ENCODE data around the gene MFN2. TPM values are rescaled to one million over a fixed set of nuclear protein-coding genes. Genes with fewer than 3 reads are reported as not detected.

Gene MFN2
- total RNA-seq, 1 experiment from 2014 or later: 73.9 TPM

- CTCF ChIA-PET: no interaction called here
- Histone ChIP-seq H3K9me3 (no peaks in the 10 kb centered on the region), H3K4me1 (peaks cover 35% of the 10 kb centered on the region), H3K36me3 (ENCODE audit: control insufficient read depth, insufficient read depth, low read length) (peaks cover 2% of the 10 kb centered on the region), H3K27me3 (replicated peaks; ENCODE audit: control insufficient read depth, insufficient read depth, low read length) (no peaks in the 10 kb centered on the region), H3K4me3 (ENCODE audit: low read depth, low read length) (peak overlapping the region; percentile 71; the same call in 1 of the 2 replicates)
- TF ChIP-seq CTCF (IDR thresholded peaks at IDR 0.05; ENCODE audit: insufficient read depth in 1 of 2, low read depth in 1 of 2, low read length in 1 of 2, severe bottlenecking in 1 of 2, unreplicated experiment in 1 of 2): no peak
- POLR2A ChIA-PET: interaction anchor here (2.6 kb wide), 1 partner anchor 38 kb away, joined by 29 read pairs; the partner anchor contains the start of gene MIIP
- H3K36me3 Mint-ChIP-seq (ENCODE audit: insufficient read depth, unreplicated experiment): peaks cover 58% of the 10 kb centered on the region
- H3K9me3 Mint-ChIP-seq (ENCODE audit: unreplicated experiment): no peaks in the 10 kb centered on the region
- peak overlapping the region; percentile 99 for H3K27ac Mint-ChIP-seq (ENCODE audit: unreplicated experiment)
- no TSS peak for BruUV-seq (replicated peaks)
- intact Hi-C loops (cut with micrococcal nuclease; ENCODE audit: unreplicated experiment): no loop called here
- H3K4me1 Mint-ChIP-seq (ENCODE audit: low read depth, unreplicated experiment): peaks cover 27% of the 10 kb centered on the region
- no peaks in the 10 kb centered on the region for H3K27me3 Mint-ChIP-seq (ENCODE audit: insufficient read depth, unreplicated experiment)
- no peak for DNase-seq
- H3K4me3 Mint-ChIP-seq (ENCODE audit: unreplicated experiment): peak overlapping the region; percentile 99
Observed at GRCh38 chr1:11981378-11982009, 1.2 kb downstream of the MFN2 start.

DNA sequence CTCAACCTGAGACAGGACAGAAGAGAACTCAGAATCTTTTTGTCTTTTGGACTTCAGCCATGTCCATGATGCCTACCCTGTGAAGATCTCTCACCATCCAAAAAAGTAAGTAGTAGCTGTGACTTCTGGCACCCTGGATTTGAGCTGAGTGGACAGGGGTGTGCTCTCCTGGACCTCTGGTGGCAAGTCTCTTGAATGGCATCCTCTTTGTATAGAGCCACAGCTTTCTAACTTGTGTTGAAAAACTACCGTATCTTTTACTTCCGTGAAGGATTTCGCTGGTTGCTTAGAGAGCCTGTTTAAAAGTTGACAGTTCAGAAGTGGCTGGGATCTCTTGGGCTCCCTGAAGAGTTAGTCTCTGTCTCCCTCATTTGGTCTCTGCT lies 1.8 kb downstream of the MFN2 start:
- peaks cover 34% of the 10 kb centered on the region for H3K4me1 ChIP-seq
- no peak for TF ChIP-seq CTCF (IDR thresholded peaks at IDR 0.05; ENCODE audit: insufficient read depth in 1 of 2, low read depth in 1 of 2, low read length in 1 of 2, severe bottlenecking in 1 of 2, unreplicated experiment in 1 of 2)
- Mint-ChIP-seq H3K27me3 (ENCODE audit: insufficient read depth, unreplicated experiment) (no peaks in the 10 kb centered on the region), H3K36me3 (ENCODE audit: insufficient read depth, unreplicated experiment) (peaks cover 63% of the 10 kb centered on the region), H3K27ac (ENCODE audit: unreplicated experiment) (no peak overlapping the region), H3K9me3 (ENCODE audit: unreplicated experiment) (no peaks in the 10 kb centered on the region), H3K4me3 (ENCODE audit: unreplicated experiment) (peak overlapping the region; percentile 99), H3K4me1 (ENCODE audit: low read depth, unreplicated experiment) (peaks cover 27% of the 10 kb centered on the region)
- no peak overlapping the region for H3K4me3 ChIP-seq (ENCODE audit: low read depth, low read length)
- DNase-seq: no peak
- H3K27me3 ChIP-seq (replicated peaks; ENCODE audit: control insufficient read depth, insufficient read depth, low read length): no peaks in the 10 kb centered on the region
- BruUV-seq (replicated peaks): no TSS peak
- no peaks in the 10 kb centered on the region for H3K9me3 ChIP-seq
- CTCF ChIA-PET: no interaction called here
- peaks cover 2% of the 10 kb centered on the region for H3K36me3 ChIP-seq (ENCODE audit: control insufficient read depth, insufficient read depth, low read length)
- POLR2A ChIA-PET: interaction anchor here (2.6 kb wide), 1 partner anchor 37 kb away, joined by 29 read pairs; the partner anchor contains the start of gene MIIP
- intact Hi-C loops (cut with micrococcal nuclease; ENCODE audit: unreplicated experiment): no loop called here

DNA sequence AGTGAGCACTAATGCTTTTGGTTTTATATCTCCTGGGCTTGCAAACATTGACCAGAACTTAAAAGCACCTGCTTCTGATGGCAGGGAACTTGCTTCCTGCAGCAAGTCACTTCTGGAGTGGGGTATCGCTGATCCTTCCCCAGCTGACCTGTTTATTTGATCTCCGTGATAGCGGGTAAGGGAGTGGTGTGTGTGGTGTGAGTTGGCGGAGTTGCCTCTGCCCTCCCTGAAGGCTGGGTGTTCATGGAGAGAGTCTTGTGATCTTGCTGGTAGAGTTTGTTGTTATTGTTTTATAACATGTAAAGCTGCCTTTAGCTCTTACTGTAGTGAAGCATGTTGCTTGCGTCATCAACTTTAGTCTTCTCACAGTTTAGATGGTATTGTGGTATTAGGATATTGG lies 3.9 kb downstream of the MFN2 start:
- Histone ChIP-seq H3K4me3 (ENCODE audit: low read depth, low read length) (no peak overlapping the region), H3K4me1 (peaks cover 15% of the 10 kb centered on the region), H3K27me3 (replicated peaks; ENCODE audit: control insufficient read depth, insufficient read depth, low read length) (no peaks in the 10 kb centered on the region), H3K36me3 (ENCODE audit: control insufficient read depth, insufficient read depth, low read length) (peaks cover 2% of the 10 kb centered on the region), H3K9me3 (no peaks in the 10 kb centered on the region)
- Mint-ChIP-seq H3K4me3 (ENCODE audit: unreplicated experiment) (no peak overlapping the region), H3K27me3 (ENCODE audit: insufficient read depth, unreplicated experiment) (no peaks in the 10 kb centered on the region), H3K36me3 (ENCODE audit: insufficient read depth, unreplicated experiment) (peaks cover 71% of the 10 kb centered on the region), H3K4me1 (ENCODE audit: low read depth, unreplicated experiment) (peaks cover 20% of the 10 kb centered on the region), H3K27ac (ENCODE audit: unreplicated experiment) (peak overlapping the region; percentile 21), H3K9me3 (ENCODE audit: unreplicated experiment) (no peaks in the 10 kb centered on the region)
- DNase-seq: no peak
- ChIA-PET POLR2A (interaction anchor here (0.6 to 1.4 kb wide), 2 partner anchors 16 to 35 kb away, joined by 3 to 5 read pairs; partner anchors contain the start of gene MIIP), CTCF (no interaction called here)
- TF ChIP-seq CTCF (IDR thresholded peaks at IDR 0.05; ENCODE audit: insufficient read depth in 1 of 2, low read depth in 1 of 2, low read length in 1 of 2, severe bottlenecking in 1 of 2, unreplicated experiment in 1 of 2): no peak
- no TSS peak for BruUV-seq (replicated peaks)
- intact Hi-C loops (cut with micrococcal nuclease; ENCODE audit: unreplicated experiment): no loop called here

Measured in Caco-2 (cell line).